Activated T-helper 1 cell treated with anti-CD3 and anti-CD28 coated beads, Interleukin-12 subunit alpha, Interleukin-12 subunit beta, Interleukin-2, Interleukin-4 antibody, amounts not matched to agents 30 ng/mL and 10 ng/mL and 1 ng/mL, durations not matched to agents 14 hours and 24 hours and 36 hours (primary cell): ENCODE results near the gene FBXW9. TPM values are rescaled to one million over a fixed set of nuclear protein-coding genes. Genes with fewer than 3 reads are reported as not detected.

Experiments used
- DNase-seq: peaks from one replicate; pipeline ENCODE4 v3.0.0; 2021; ENCODE audit warnings: low spot score
- H3K27ac Mint-ChIP-seq: one replicate; pipeline ENCODE4 v1.8.0; 2021; ENCODE audit warnings: mild to moderate bottlenecking, mixed read lengths
- H3K27me3 Mint-ChIP-seq: one replicate; pipeline ENCODE4 v1.8.0; 2022; ENCODE audit warnings: mild to moderate bottlenecking, moderate library complexity, mixed read lengths; ENCODE audit not compliant: insufficient read depth
- H3K36me3 Mint-ChIP-seq: one replicate; pipeline ENCODE4 v1.8.0; 2021; ENCODE audit warnings: low read depth, mixed read lengths
- H3K4me1 Mint-ChIP-seq: one replicate; pipeline ENCODE4 v1.8.0; 2021; ENCODE audit warnings: low read depth, mixed read lengths
- H3K4me3 Mint-ChIP-seq: one replicate; pipeline ENCODE4 v1.8.0; 2021; ENCODE audit warnings: mild to moderate bottlenecking, moderate library complexity, mixed read lengths
- H3K9me3 Mint-ChIP-seq: one replicate; pipeline ENCODE4 v1.8.0; 2021; ENCODE audit warnings: mixed read lengths
- intact Hi-C: fragments of 100-400 bp; cut with micrococcal nuclease; formaldehyde crosslinking; loops from one replicate; pipeline ENCODE4 v1.15.1; 2024
- total RNA-seq: library from RNA; stranded (reverse); gene quantifications from 2 replicates; pipeline ENCODE4 v1.2.3, GENCODE V29; 2022

FBXW9 gene
- total RNA-seq, 1 donor from 2014 or later: 11.8 TPM

DNA sequence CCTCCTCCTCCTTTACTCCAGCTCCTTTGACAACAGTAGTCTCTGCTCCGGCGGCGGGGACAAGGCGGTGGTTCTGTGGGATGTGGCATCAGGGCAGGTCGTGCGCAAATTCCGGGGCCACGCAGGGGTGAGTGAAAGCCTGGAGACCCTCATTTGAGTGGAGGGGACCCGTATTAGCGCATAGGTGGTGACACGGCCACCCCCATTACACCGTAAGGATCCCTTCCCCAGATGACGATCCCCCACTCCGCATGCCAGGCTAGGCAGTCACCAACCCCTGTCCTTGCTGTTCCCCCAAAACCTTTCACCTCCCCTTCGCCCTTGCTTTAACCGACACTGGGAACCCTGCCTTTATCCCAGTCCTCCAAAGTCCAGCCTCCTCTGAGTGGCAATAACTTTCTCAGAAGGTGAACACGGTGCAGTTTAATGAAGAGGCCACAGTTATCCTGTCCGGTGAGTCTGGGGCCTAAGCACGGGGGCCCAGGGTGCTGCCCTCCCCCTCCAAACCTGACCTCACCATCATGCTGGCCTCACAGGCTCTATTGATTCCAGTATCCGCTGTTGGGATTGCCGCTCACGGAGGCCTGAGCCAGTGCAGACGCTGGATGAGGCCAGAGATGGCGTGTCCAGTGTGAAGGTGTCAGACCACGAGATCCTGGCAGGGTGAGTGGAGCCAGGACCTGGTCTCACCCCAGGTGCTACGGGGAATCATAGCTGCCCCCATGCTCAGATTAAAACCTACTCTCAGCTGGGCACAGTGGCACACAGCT is 26.1 kb downstream of the FBXW9 start:
- Mint-ChIP-seq H3K9me3 (no peaks in the 10 kb centered on the region), H3K4me3 (peak overlapping the region; percentile 95), H3K27ac (peak overlapping the region; percentile 99), H3K4me1 (peaks cover 44% of the 10 kb centered on the region), H3K27me3 (no peaks in the 10 kb centered on the region), H3K36me3 (peaks cover 25% of the 10 kb centered on the region)
- no peak for DNase-seq
- intact Hi-C loops: loop anchor here (5.0 kb wide), 1 partner anchor 468 kb away; no protein-coding TSS in a partner anchor

DNA sequence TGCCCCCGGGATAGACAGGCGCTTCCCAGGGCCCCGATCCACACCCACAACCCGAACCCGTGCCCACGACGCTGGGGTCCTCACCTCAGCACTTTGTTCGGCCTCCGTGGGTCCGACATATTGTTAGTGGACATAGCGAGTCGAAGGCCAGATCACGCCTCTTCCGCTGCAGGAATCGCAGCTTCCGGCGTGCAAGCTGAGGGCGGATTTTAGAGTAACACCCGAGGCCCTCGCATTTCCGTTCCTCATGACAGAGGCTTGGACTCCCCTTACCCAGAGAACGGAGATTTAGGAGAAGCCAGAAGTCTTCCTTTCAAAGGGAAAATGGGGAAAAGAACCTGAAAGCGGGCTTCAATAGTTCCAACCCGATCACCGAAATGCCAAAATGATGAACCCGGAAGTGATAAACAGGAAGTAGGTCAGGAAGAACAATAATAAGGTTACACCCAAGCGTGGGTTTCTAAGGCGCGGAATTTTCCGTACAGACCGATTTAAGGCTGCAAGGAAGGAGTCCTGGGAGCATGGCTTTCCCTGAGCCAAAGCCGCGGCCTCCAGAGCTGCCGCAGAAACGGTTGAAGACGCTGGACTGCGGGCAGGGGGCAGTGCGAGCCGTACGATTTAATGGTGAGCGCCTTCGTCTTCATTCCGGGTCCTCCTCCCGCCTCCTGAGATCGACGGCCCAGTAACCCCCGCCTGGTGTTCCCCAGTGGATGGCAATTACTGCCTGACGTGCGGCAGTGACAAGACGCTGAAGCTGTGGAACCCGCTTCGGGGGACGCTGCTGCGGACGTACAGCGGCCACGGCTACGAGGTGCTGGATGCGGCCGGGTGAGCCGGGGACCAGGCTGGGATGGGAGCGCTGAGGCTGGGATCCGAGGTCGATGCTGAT is 26.9 kb downstream of the FBXW9 start:
- Mint-ChIP-seq H3K9me3 (no peaks in the 10 kb centered on the region), H3K36me3 (peaks cover 25% of the 10 kb centered on the region), H3K27me3 (no peaks in the 10 kb centered on the region), H3K27ac (peak overlapping the region; percentile 99), H3K4me1 (peaks cover 51% of the 10 kb centered on the region), H3K4me3 (peak overlapping the region; percentile 95)
- intact Hi-C loops: loop anchor here (1.0 to 5.0 kb wide), 9 partner anchors 12 to 507 kb away; partner anchors contain the start of genes DHPS, FBXW9, ZNF136 and ZNF443
- peak; percentile 65 for DNase-seq

DNA sequence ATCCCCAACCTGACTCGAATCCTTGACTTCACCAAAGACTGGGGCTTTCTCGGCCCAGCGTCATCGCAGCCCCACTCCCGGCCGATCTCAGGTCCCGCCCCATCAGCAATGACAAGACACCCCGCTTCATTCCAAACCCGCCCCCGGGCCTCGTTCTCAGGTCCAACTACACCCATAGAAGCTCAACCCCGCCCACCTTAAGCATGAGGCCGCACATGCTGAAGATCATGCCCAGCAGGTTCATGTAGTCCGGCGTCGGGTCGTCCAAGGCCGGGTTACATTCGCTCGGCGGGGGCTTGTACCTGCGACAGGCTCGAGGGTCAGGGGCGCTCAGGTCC is 27.5 kb downstream of the FBXW9 start:
- peak overlapping the region; percentile 95 for H3K4me3 Mint-ChIP-seq
- peak; percentile 63 for DNase-seq
- intact Hi-C loops: loop anchor here (1.0 to 5.0 kb wide), 8 partner anchors 12 to 507 kb away; partner anchors contain the start of genes DHPS, FBXW9, ZNF136 and ZNF443
- peaks cover 25% of the 10 kb centered on the region for H3K36me3 Mint-ChIP-seq
- H3K27me3 Mint-ChIP-seq: no peaks in the 10 kb centered on the region
- peak overlapping the region; percentile 99 for H3K27ac Mint-ChIP-seq
- peaks cover 55% of the 10 kb centered on the region for H3K4me1 Mint-ChIP-seq
- no peaks in the 10 kb centered on the region for H3K9me3 Mint-ChIP-seq

DNA sequence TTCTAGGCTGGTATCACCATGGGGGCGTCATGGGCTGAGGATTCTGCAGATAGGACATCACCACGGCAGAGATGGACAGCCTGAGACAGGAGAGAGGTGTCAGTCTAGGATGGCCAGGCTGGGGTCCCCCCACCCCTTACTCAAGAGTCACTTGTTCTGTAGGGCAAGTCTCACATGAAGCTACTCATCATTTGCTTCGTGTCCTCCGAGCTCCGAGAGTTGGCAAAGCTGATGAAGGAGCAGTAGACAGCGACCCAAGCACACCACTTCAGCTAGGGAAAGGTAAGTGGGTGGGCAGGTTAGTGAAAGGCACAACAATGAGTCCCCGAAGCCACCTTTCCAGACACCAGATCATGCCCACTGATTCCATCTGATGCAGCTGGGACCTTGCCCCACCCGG is 28.1 kb downstream of the FBXW9 start:
- Mint-ChIP-seq H3K9me3 (no peaks in the 10 kb centered on the region), H3K4me1 (peaks cover 55% of the 10 kb centered on the region), H3K36me3 (peaks cover 28% of the 10 kb centered on the region)

GRCh38 chr19:12667731-12668302 is 28.6 kb downstream of the FBXW9 start:
- H3K27me3 Mint-ChIP-seq: no peaks in the 10 kb centered on the region
- H3K9me3 Mint-ChIP-seq: no peaks in the 10 kb centered on the region
- H3K4me1 Mint-ChIP-seq: peaks cover 55% of the 10 kb centered on the region
- H3K36me3 Mint-ChIP-seq: peaks cover 33% of the 10 kb centered on the region
- peak overlapping the region; percentile 95 for H3K4me3 Mint-ChIP-seq
- DNase-seq: no peak
- intact Hi-C loops: loop anchor here (5.0 kb wide), 2 partner anchors 226 to 506 kb away; partner anchors contain the start of genes ZNF136 and ZNF443
- peak overlapping the region; percentile 99 for H3K27ac Mint-ChIP-seq

More for the DNA sequence above, 28.1 kb downstream of the FBXW9 start:
- intact Hi-C loops: loop anchor here (5.0 kb wide), 2 partner anchors 226 to 506 kb away; partner anchors contain the start of genes ZNF136 and ZNF443
- Mint-ChIP-seq H3K27me3 (no peaks in the 10 kb centered on the region), H3K27ac (peak overlapping the region; percentile 99), H3K4me3 (peak overlapping the region; percentile 95)
- no peak for DNase-seq

DNA sequence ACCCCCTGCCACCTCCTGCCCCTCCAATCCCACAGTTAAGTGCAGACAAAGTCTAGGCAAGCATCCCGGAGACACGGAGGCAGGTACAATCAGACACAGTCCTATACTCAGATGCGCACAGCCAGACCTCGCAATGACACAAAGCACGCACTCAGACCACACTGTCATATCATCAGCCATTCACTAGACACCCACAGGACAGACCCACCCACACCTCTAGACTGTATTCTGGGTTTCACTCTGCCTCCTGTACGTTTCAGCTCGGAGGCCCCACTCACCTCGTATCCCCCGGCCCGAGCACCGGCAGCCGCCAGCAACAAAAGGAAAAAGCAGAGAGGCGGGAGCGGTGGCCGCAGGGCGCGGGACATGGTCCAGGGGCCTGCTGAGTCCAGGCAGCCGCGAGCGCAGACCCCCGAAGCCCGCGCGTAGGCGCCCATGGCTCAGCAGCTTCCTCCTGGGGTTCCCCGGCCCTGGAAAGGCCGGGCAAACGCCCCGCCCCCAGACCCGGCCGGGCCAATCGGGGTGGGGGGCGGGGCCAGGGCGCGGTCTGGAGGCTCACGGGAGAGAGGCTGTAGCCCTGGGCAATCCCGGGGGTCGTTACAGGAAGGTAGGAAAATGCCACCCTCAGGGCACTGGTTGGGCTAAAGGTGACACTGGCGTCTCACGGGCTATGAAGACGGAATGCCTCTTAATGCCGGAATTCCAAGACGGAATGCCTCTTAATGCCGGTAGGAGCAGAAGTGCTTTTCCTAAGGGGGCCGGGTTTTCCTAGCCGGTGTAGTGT is 30.0 kb downstream of the FBXW9 start, which contains the start of the genes MAN2B1 and WDR83:
MAN2B1 (minus strand) TSS at position 478 of the 784 bp plus-strand sequence; CDS start at position 437, 41 bp downstream.
WDR83 (plus strand) TSS at position 543 of the 784 bp plus-strand sequence. CDS start 2,984 bp downstream, outside the sequence.
- peaks cover 31% of the 10 kb centered on the region for H3K36me3 Mint-ChIP-seq
- peak within 1 kb of the TSS; percentile 98 for H3K27ac Mint-ChIP-seq
- no peaks in the 10 kb centered on the region for H3K27me3 Mint-ChIP-seq
- H3K4me3 Mint-ChIP-seq: peak within 1 kb of the TSS; percentile 95
- peaks cover 47% of the 10 kb centered on the region for H3K4me1 Mint-ChIP-seq
- no peaks in the 10 kb centered on the region for H3K9me3 Mint-ChIP-seq
- peak; percentile 77 for DNase-seq
- intact Hi-C loops: loop anchor here (1.0 to 5.0 kb wide), 6 partner anchors 19 to 504 kb away; partner anchors contain the start of genes ZNF136 and ZNF443

DNA sequence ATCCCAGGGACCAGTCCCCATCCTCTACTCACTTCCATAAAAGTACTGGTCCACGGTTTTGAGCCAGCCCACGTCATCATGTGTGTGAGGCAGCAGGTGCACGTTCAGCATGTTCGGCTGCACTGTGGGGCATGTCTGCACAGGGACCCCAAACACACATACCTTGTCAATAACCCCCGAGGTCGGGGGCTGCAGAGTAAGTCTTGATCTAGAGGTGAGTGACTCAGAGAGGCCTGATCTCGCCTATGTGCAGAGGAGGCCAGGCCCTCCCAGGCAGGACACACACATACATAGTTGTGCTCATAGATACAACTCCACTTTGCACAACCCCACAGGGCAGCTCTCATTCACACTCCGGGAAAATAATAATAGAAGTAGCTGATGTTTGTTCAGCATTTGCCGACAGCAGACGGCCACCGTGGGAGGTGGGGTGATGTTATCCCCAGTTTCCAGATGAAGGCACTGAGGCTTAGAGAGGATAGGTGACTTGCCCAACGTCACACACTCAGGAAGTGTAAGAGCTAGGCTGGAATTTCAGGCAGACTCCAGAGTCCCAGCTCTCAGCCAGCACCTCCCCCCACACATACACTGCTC is 30.7 kb downstream of the FBXW9 start:
- DNase-seq: no peak
- intact Hi-C loops: loop anchor here (1.0 to 5.0 kb wide), 6 partner anchors 18 to 503 kb away; partner anchors contain the start of genes ZNF136 and ZNF443
- no peaks in the 10 kb centered on the region for H3K9me3 Mint-ChIP-seq
- peaks cover 47% of the 10 kb centered on the region for H3K4me1 Mint-ChIP-seq
- peaks cover 35% of the 10 kb centered on the region for H3K36me3 Mint-ChIP-seq
- no peaks in the 10 kb centered on the region for H3K27me3 Mint-ChIP-seq
- H3K27ac Mint-ChIP-seq: peak overlapping the region; percentile 98
- peak overlapping the region; percentile 95 for H3K4me3 Mint-ChIP-seq

DNA sequence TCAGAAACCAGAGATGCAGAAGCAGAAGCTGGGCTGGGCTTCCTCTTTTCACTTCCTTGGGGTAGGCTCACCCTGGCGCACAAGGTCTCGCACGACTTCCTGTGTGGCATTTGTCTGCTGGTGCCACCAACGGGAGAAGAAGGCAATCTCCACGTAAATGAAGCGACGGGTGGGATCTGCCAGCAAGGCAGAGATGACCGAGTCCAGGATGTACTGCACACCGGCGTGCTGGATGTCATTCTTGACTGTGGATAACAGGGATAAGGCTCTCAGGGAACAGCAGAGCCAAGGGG is 31.2 kb downstream of the FBXW9 start:
- Mint-ChIP-seq H3K36me3 (peaks cover 36% of the 10 kb centered on the region), H3K9me3 (no peaks in the 10 kb centered on the region), H3K4me1 (peaks cover 47% of the 10 kb centered on the region), H3K27me3 (no peaks in the 10 kb centered on the region), H3K27ac (peak overlapping the region; percentile 98), H3K4me3 (peak overlapping the region; percentile 95)
- peak; percentile 47 for DNase-seq
- intact Hi-C loops: loop anchor here (5.0 kb wide), 2 partner anchors 223 to 503 kb away; partner anchors contain the start of genes ZNF136 and ZNF443

GRCh38 chr19:12664406-12665280 is 31.8 kb downstream of the FBXW9 start:
- peak overlapping the region; percentile 98 for H3K27ac Mint-ChIP-seq
- DNase-seq: no peak
- intact Hi-C loops: loop anchor here (5.0 kb wide), 2 partner anchors 222 to 502 kb away; partner anchors contain the start of genes ZNF136 and ZNF443
- H3K36me3 Mint-ChIP-seq: peaks cover 40% of the 10 kb centered on the region
- H3K9me3 Mint-ChIP-seq: no peaks in the 10 kb centered on the region
- H3K4me1 Mint-ChIP-seq: peaks cover 47% of the 10 kb centered on the region
- H3K4me3 Mint-ChIP-seq: peak overlapping the region; percentile 95
- H3K27me3 Mint-ChIP-seq: no peaks in the 10 kb centered on the region

DNA sequence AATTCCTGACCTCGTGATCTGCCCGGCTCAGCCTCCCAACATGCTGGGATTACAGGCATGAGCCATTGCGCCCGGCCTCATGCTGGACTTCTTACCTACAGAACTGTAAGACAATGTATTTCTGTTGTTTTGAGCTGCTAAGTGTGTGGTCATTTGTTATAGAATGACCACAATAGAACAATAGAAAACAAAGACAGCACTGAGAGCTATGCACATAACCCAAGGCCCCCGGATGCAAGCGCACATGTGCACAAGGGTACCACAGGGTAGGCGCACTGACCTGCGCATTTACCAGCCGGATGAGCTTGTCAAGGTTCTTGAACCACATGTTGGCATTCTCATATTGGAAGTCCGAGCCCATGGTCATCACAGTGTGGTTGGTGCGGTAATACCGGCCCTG is 35.5 kb downstream of the FBXW9 start:
- peaks cover 41% of the 10 kb centered on the region for H3K36me3 Mint-ChIP-seq
- peaks cover 18% of the 10 kb centered on the region for H3K4me1 Mint-ChIP-seq
- no peaks in the 10 kb centered on the region for H3K9me3 Mint-ChIP-seq
- DNase-seq: no peak
- no peaks in the 10 kb centered on the region for H3K27me3 Mint-ChIP-seq
- H3K27ac Mint-ChIP-seq: no peak overlapping the region
- no peak overlapping the region for H3K4me3 Mint-ChIP-seq
- intact Hi-C loops: no loop called here

DNA sequence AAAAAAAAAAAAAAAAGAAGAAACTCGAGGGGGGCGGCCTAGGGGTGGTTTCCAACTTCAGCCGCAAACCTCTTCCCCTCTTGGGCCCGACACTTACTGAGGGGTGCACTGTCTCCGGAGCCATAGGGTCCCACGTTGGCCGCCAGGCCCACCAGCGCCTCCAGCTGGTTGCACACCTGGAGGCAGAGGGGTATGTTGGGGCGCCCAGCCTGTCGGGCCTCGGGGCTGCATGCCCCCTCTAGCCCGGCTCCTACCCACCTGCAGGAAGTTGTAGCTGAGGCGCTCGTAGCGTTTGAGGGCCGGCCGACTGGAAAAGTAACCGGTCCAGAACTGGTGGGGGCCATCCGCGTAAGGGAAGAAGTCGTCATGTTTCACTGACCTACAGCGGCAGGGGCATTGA is 38.5 kb downstream of the FBXW9 start:
- Mint-ChIP-seq H3K4me1 (peaks cover 4% of the 10 kb centered on the region), H3K36me3 (peaks cover 33% of the 10 kb centered on the region), H3K4me3 (no peak overlapping the region), H3K27ac (no peak overlapping the region), H3K9me3 (no peaks in the 10 kb centered on the region), H3K27me3 (no peaks in the 10 kb centered on the region)
- DNase-seq: no peak
- intact Hi-C loops: no loop called here
